GM18520 (cell line): ENCODE data around the gene MYOT.

Source experiments
- ATAC-seq: cut with Tn5 transposase; IDR thresholded peaks from one replicate; pipeline ENCODE4 v1.9.1; 2021; ENCODE audit not compliant: unreplicated experiment

The MYOT gene

DNA sequence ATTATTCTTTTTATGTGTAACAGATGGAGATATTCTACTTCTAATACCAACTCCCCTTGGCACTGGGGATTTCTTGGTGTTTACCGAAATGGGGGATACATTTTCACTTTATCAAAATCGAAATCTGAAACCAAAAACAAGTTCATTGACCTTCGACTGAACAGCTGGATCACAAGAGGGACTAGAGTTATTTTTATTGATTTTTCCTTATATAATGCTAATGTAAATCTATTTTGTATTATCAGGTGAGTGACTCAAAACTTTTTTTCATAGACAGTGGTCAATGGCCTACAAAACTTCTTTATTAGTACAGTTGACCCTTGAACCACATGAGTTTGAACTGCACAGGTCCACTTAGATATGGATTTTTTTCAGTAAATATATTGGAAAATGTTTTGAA is 31.8 kb downstream of the MYOT start:
- ATAC-seq, result no peak

- ATAC-seq, result no peak
Observed at GRCh38 chr5:137901011-137901817, 33.6 kb downstream of the MYOT start.

DNA sequence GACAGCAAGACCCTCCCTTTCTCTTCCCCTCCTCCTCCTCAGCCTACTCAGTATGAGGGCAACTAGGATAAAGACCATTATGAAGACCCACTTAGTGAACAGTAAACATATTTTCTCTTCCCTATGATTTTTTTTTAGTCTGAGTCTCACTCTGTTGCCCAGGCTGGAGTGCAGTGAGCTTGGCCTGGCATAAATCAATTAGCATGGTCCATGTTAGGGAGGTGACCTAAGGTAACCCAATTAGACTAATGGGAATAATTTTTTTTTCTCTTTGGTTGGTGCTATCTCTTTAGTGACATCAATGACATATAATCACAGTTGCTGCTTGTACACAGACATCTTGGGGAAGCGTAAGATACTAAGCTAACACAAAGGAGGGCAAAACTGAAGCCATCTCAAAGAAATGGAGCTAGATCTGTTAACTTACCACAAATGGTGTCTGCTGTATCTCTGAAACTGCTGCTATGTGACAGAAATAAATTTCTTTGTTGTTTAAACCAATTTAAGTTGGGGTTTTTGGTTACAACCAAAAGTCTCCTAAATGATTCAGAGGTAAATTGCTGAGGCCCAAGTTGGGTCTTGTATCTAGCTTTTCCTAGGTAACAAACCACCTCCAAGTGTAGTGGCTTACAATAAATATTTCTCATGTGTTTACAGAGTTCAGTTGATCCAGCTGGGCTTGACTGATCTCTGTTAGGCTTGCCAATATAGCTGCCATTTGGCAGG is 34.9 kb downstream of the MYOT start:
- no peak for ATAC-seq

GRCh38 chr5:137914758-137915157 is 47.1 kb downstream of the MYOT start:
- ATAC-seq, result no peak

GRCh38 chr5:137916923-137917322 is 49.3 kb downstream of the MYOT start:
- no peak for ATAC-seq

DNA sequence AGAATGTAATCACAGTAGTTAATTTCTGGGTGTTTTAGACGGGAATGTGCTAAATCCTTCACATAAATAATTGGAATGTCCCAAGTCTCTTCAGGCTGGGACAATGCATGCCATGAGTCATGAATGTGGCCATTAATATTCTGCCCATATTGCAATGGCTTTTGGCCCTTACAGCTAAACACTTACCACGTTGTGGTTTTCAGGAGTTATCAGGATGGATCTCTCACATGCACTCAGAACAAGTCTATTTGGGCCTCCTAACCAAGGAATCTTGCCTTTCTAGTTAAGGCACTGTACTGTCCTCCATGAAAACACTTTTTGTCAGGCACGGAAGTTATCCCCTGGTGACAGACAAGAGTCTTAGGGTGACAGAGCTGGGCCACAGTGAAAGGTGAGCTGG is 54.3 kb downstream of the MYOT start:
- ATAC-seq, result no peak

DNA sequence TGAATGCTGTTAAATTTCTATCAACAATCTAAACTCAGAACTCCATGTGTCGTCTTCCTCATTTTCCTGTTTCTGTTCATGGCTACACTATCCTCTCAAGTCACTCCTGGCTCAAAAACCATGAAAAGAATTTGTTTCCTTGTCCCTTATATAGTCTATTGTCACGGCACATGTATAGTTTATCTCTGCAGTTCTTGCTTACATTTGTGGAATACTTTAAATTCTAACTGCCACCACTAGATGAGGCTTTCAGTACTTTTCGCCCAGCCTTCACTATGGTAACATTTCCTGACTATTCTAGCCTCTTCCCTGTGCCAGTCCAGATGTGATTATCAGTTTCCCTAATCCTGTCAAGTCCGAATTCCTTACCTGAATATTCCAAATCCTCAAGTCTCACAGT is 56.2 kb downstream of the MYOT start:
- ATAC-seq, result no peak

- ATAC-seq, result no peak
Observed at GRCh38 chr5:137932800-137933199, 65.1 kb downstream of the MYOT start.

GRCh38 chr5:137933491-137933911 is 65.8 kb downstream of the MYOT start:
- no peak for ATAC-seq

DNA sequence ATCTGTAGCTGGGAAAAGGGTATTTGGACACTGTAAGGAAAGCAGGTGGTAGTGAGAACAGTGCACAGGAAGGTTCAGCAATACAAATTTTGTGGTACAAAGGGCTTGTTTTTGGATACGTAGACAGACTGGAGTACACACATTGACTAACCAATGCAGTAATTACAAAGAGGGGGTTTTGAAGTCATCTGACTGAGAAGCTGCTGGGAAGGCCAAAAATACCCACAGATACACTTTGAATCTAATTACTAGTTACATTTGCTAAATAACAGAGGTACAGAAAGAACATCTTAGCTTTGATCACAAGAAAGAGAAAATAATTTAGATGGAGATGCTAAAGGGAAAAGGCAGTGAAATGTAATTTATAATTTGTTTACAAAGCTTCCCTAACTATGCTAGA is 67.5 kb downstream of the MYOT start:
- ATAC-seq, result no peak

DNA sequence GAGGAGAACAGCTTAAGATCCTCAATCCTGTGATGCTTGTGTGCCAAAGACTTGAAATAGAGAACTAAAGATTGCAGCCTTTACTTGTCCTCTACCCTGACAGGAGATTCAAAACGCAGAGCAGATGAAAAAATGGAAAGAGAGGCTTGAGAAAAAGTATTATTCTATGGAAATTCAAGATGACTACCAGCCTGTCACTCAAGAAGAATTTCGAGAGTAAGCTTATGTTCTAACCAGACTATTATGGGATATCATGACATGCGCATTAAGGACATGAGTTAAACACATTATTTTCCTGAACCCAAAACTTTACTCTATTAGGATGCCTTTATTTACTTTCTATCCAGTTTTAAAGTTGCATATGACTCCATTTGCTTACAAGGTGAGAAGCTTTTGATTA is 68.0 kb downstream of the MYOT start:
- ATAC-seq, result no peak
